HepG2 (cell line): ENCODE measurements around the gene NPPB. TPM values are rescaled to one million over a fixed set of nuclear protein-coding genes. Genes with fewer than 3 reads are reported as not detected.

Source experiments
- AGO2 ChIP-seq: fragments of 200-400 bp; formaldehyde crosslinking; optimal IDR thresholded peaks from 2 replicates; pipeline ENCODE3; 2017; ENCODE audit warnings: mild to moderate bottlenecking, low read depth, low read length, moderate library complexity
- BCL3 ChIP-seq: sonication (generic); formaldehyde crosslinking; IDR thresholded peaks from 2 replicates; pipeline ENCODE4 v1.5.1; 2020; ENCODE audit warnings: mild to moderate bottlenecking, missing genetic modification reagents, moderate library complexity
- CREBL2 ChIP-seq: sonication (generic); formaldehyde crosslinking; IDR thresholded peaks from 2 replicates; pipeline ENCODE4 v1.8.1; 2023; ENCODE audit warnings: missing genetic modification reagents, mild to moderate bottlenecking, borderline replicate concordance
- DDIT3 ChIP-seq: sonication (generic); formaldehyde crosslinking; IDR thresholded peaks from 2 replicates; pipeline ENCODE4 v1.4.0; 2020; ENCODE audit warnings: mild to moderate bottlenecking, missing genetic modification reagents
- JDP2 ChIP-seq: sonication (generic); formaldehyde crosslinking; IDR thresholded peaks from 2 replicates; pipeline ENCODE4 v1.8.1; 2022; ENCODE audit warnings: missing genetic modification reagents, borderline replicate concordance
- PATZ1 ChIP-seq: sonication (generic); formaldehyde crosslinking; IDR thresholded peaks from 2 replicates; pipeline ENCODE4 v1.4.0; 2020; ENCODE audit warnings: missing genetic modification reagents
- PHF21A ChIP-seq: sonication (generic); formaldehyde crosslinking; IDR thresholded peaks from 2 replicates; pipeline ENCODE4 v1.5.0; 2020; ENCODE audit warnings: mild to moderate bottlenecking, missing genetic modification reagents
- TBP ChIP-seq: sonication (generic); formaldehyde crosslinking; IDR thresholded peaks from 2 replicates; pipeline ENCODE4 v1.5.0; 2020; ENCODE audit warnings: missing genetic modification reagents
- TRAFD1 ChIP-seq: sonication (generic); formaldehyde crosslinking; IDR thresholded peaks from 2 replicates; pipeline ENCODE4 v1.5.1; 2020; ENCODE audit warnings: missing genetic modification reagents, mild to moderate bottlenecking, borderline replicate concordance
- YY1 ChIP-seq: IDR thresholded peaks from 2 replicates; pipeline ENCODE4 v1.6.1; 2011; ENCODE audit warnings: low read length, low read depth, moderate library complexity, mild to moderate bottlenecking; ENCODE audit not compliant: insufficient read depth, insufficient replicate concordance
- ZNF256 ChIP-seq: sonication (generic); formaldehyde crosslinking; conservative IDR thresholded peaks from 2 replicates; pipeline ENCODE4 v1.4.0; 2020; ENCODE audit warnings: missing genetic modification reagents
- ZNF335 ChIP-seq: sonication (generic); formaldehyde crosslinking; IDR thresholded peaks from 2 replicates; pipeline ENCODE4 v1.4.0; 2020; ENCODE audit warnings: missing genetic modification reagents
- ZNF639 ChIP-seq: conservative IDR thresholded peaks from 2 replicates; pipeline ENCODE4 v1.6.1; 2018; ENCODE audit warnings: missing genetic modification reagents
- ZNF770 ChIP-seq: sonication (generic); formaldehyde crosslinking; IDR thresholded peaks from 2 replicates; pipeline ENCODE4 v1.5.0; 2020; ENCODE audit warnings: mild to moderate bottlenecking, missing genetic modification reagents
- ZSCAN25 ChIP-seq: sonication (generic); formaldehyde crosslinking; IDR thresholded peaks from 2 replicates; pipeline ENCODE4 v1.8.0; 2022; ENCODE audit warnings: mild to moderate bottlenecking, missing genetic modification reagents
- polyA plus RNA-seq, 8 experiments: library from polyadenylated mRNA; depleted of rRNA in 3 of 8; stranded (reverse) in 7 of 8; unstranded in 1 of 8; fragments of >200 nt; fragmentation: Illumina TruSeq in 4 of 8; extraction: Trizol in 4 of 8; gene quantifications; 2 replicates each; pipeline versions ENCODE4 v1.2.1 to v1.2.3, GENCODE V29; 2011 to 2016; ENCODE audit warnings: low read depth in 4 of 8, missing spikeins in 1 of 8, mixed read lengths in 1 of 8; ENCODE audit not compliant: insufficient read depth in 1 of 8
- total RNA-seq, 5 experiments: library from RNA; depleted of rRNA; stranded (reverse); fragments of >200 nt; fragmentation: Illumina TruSeq; extraction: Trizol; gene quantifications; 2 replicates each; pipeline ENCODE4 v1.2.3, GENCODE V29; 2016; ENCODE audit warnings: low read depth in 1 of 5

Gene NPPB
- total and polyA plus RNA-seq, 2 of the 13 experiments (the other 11 are each of a cell fraction or from before 2014, with no cell fraction given) = 1.9 TPM; not detected in 1

- peak; percentile 94 for TF ChIP-seq BCL3 (CRISPR knock-in tag)
- peak; percentile 64; the same call in 1 of the 2 replicates for TF ChIP-seq TRAFD1 (CRISPR knock-in tag)
- peak; percentile 97 for TF ChIP-seq ZSCAN25 (CRISPR knock-in tag)
- peak; percentile 74; the same call in 1 of the 2 replicates for TF ChIP-seq JDP2
- TF ChIP-seq PHF21A (CRISPR knock-in tag) = 0 out of 2 replicates have a peak, but pooled peaks have one; percentile 38
- TF ChIP-seq TBP (CRISPR knock-in tag) = no peak
- TF ChIP-seq ZNF256 (CRISPR knock-in tag) = peak; percentile 97
- 0 out of 2 replicates have a peak, but pooled peaks have one; percentile 17 for TF ChIP-seq ZNF770
- TF ChIP-seq ZNF335 (CRISPR knock-in tag) = peak; percentile 94
- TF ChIP-seq ZNF639 (CRISPR knock-in tag) = peak; percentile 64; the same call in 1 of the 2 replicates
- TF ChIP-seq DDIT3 (CRISPR knock-in tag) = no peak
- peak; percentile 91 for TF ChIP-seq PATZ1 (CRISPR knock-in tag)
- TF ChIP-seq CREBL2 (CRISPR knock-in tag) = peak; percentile 81; the same call in 1 of the 2 replicates
- no peak for TF ChIP-seq YY1
- no peak for TF ChIP-seq AGO2
Measured at GRCh38 chr1:11858968-11859871, 475 bp upstream of the NPPB start (continued).
